GM19351 (cell line): ENCODE results near the gene KLK11.
"Not testable (repeated sequence)": the region's sequence is repeated elsewhere in the genome, so short reads cannot be mapped to it uniquely, and the experiment has no call there.

ENCODE experiments used
- ATAC-seq: cut with Tn5 transposase; IDR thresholded peaks from one replicate; pipeline ENCODE4 v1.9.1; 2021; ENCODE audit warnings: mild to moderate bottlenecking, moderate library complexity; ENCODE audit not compliant: unreplicated experiment

The KLK11 gene

GRCh38 chr19:51006406-51006805 is 20.0 kb downstream of the KLK11 start:
- ATAC-seq, result no peak

DNA sequence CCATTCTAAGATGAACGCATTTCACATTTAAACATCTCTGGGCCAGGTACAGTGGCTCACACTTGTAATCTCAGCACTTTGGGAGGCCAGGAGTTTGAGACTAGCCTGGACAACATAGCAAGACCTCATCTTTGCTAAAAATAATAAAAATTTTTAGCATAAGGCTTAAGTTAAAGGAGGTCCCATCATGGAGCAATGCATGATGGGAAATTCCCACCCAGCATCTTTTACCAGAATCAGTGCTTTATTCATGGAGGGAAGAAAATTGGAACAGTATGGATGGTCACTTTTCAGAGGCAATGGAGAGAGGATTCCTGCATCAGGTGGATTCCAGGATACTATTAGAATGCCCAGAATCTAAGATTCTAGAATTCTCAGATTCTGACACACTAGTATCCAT is 21.2 kb downstream of the KLK11 start:
- no peak for ATAC-seq

DNA sequence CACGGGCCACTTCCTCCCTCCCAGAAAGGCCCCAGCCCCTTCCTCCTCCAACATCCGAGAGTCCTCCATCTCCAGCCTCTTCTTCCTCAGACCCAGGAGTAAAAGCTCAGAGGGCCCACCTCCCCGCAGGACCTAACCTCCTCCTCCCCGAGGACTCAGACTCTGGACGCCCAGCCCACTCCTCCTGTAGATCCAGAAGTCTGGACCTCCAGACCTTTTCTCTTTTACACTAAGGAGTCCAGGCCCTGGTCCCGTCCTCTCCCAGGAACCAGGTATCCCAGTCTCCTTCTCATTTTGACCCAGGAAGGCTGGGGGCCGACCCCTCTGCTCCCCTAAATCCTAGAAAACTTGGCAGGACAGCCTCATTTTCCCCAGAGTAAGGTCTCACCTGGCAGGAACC is 23.1 kb downstream of the KLK11 start:
- ATAC-seq, result no peak

- ATAC-seq, result no peak
These were observed 23.7 kb downstream of the KLK11 start for GRCh38 chr19:51002542-51003311.

DNA sequence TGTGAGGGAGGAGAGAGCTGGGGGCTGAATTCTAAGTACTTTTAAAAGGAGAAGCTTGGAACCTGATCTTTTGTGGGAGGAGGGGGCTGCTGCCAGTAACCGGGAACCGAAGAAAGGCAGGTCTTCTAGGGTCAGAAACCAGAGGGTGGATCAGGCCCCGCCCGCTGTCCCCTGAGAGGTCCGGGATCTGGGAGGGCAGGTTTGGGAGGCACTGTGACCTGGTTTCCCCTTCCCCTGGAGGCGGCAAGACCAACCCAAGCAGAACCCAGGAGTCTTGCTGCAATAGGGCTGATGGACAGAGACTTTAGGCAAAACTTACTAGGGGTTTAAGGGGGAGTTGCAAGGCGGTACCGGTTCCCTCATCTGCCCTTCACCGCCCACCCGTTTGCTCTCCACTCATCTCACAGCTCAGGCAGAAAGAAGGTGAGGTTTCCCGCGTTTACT is 24.3 kb downstream of the KLK11 start:
- ATAC-seq, result no peak

GRCh38 chr19:51001515-51001914 is 24.9 kb downstream of the KLK11 start, which contains the start of gene KLK8:
TSS of gene KLK8 (minus strand) at chr19:51001604. CDS start at chr19:51001167, 437 bp downstream.
- no peak for ATAC-seq

DNA sequence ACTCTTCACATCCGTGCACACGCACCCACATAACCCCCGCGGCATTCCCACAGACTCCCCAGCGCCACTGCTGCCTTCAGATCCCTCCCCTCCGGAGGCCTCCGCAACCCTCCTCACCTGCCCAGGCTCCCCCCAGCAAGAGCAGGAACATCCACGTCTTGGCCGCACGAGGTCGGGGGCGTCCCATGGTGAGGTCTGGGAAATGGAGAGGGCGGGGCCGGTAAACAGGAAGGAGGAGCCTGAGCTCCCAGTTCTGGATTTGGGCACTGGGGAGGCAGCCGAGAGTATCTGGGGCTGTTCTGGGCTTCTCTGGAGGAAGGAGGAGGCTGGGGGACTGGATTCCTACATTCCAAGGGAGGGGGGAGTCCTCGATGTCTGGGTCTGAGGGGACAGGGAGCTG is 25.4 kb downstream of the KLK11 start:
- ATAC-seq, result no peak

GRCh38 chr19:51000426-51000825 is 26.0 kb downstream of the KLK11 start:
- no peak for ATAC-seq

- no peak for ATAC-seq
These were observed 27.7 kb downstream of the KLK11 start for GRCh38 chr19:50998686-50999085.

DNA sequence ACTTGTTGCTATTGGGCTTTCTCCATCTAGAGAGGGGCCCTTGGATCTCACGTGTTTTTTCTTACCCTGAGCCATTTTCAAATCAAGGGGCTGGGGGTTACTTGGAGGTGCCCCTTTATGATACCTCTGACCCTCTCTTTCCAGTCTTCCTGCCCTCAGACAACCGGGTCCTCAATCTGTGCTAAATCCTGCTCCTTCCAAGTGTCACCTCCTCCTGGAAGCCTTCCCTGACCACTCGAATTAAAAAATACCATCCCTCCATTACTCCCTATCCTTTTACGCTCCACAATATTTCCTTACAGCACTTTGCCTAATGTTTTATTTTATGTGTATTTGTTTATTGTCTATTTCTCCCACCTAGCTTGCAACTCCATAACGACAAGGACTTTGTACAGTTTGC is 28.4 kb downstream of the KLK11 start:
- no peak for ATAC-seq

GRCh38 chr19:50994129-50994528 is 32.3 kb downstream of the KLK11 start:
- ATAC-seq, result no peak

DNA sequence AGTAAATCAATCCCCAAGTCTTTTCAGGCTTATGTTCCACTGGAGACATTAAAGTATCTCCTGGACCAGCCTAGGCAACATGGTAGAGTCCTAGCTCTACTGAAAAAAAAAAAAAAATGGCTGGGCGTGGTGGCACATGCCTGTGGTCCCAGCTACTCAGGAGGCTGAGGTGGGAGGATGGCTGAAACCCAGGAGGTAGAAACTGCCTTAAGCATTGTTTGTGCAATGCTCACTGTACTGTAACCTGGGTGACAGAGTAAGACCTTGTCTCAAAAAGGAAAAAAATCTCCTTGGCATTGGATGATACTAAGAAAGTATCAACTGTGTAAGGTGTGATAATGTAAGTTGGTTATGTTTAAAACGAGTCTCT is 33.8 kb downstream of the KLK11 start:
- no peak for ATAC-seq

GRCh38 chr19:50984416-50984815 is 42.0 kb downstream of the KLK11 start:
- not testable (repeated sequence) for ATAC-seq

GRCh38 chr19:50983625-50984292 is 42.7 kb downstream of the KLK11 start, which contains the start of gene KLK7:
TSS of gene KLK7 (minus strand) at chr19:50983917. CDS start at chr19:50982399, 1,518 bp downstream.
- ATAC-seq, result no peak

DNA sequence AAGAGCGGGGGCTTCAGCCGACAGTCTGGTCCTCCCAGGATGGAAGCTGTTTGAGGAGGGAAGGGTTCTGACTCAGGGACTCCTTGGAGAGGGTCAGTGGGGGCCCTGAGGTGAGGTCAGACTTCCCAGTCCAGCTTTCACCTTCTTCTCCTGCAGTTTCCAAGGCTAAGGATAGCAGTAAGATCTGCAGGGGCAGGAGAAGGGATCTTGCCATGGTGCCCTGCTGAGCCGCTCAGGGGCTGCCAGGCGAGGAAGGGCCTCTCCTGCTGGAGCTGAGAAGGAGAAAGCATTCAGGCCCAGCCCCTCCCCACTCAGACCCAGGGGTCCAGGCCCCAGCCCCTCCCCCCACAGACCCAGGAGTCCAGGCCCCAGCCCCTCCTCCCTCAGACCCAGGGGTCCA is 44.2 kb downstream of the KLK11 start:
- no peak for ATAC-seq

DNA sequence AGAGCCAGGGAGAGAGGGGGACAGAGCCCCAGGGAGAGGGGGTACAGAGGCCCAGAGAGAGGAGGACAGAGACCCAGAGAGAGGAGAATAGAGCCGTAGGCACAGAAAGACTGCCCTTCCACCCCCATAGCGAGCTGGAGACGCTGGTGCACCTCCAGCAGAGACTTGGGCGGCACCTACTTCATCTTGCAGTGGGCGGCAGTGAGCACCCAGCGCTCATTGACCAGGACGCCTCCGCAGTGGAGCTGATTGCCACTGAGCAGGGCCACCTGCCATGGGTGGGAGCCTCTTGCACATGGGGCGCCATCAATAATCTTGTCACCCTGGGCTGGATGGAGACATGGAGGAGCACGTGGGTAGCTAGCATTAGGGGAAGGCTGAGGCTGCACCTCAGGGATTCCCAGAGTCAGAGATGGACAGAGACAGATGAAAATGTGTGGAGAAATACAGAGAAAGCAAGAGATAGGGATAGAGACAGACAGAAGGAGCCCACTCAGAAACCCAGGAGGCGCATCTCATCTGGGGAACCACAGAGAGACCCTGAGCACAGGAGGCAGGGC is 44.7 kb downstream of the KLK11 start:
- no peak for ATAC-seq

- no peak for ATAC-seq
These were observed 46.2 kb downstream of the KLK11 start for GRCh38 chr19:50980208-50980607.

- ATAC-seq, result no peak
These were observed 46.7 kb downstream of the KLK11 start for GRCh38 chr19:50979758-50980157.

DNA sequence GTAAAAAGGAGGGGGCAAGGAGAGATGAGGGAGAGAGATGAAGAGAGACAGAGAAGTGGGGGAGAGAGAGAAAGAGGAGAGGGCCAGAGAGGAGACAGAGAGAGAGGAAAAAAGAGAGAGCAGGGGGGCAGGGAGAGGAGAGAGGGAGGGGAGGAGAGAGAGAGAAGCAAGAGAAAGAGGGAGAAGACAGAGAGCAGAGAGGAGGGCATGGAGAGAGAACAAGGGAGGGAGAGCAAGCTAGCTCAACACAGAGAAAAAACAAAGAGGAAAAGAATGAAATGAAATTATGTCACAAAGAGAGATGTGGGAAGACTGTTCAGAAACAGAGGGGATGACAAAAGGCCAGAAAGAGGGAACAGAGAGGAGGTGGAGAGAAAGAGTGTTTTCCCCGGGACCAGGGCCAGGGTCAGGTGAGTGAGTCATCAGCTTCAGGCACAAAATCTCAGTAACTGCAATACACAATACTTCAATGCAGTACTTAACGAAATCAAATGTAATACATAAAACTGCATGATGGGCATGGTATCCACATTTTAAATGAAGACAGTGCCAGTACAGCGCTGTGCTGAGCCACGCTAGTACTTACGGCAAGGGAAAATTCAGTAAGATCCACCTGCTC is 47.5 kb downstream of the KLK11 start:
- no peak for ATAC-seq

DNA sequence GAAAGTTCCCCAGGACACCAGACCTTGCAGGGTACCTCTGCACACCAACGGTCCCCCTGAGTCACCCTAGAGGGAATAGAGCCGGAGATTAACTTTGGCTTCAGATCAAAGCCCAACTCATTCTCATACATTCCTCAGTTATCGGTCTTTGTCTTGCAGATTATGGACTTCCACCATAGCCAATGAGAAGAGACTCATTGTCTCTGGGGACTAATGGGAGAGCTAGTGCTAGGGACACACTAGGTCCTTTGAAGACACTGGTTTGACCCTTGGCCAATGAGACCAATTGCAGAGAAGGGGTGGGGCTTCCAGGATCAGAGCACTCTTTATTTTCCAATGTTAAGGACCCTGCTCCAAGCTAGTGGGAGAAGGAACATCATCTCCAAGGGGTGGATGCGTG is 48.8 kb downstream of the KLK11 start:
- ATAC-seq, result no peak

DNA sequence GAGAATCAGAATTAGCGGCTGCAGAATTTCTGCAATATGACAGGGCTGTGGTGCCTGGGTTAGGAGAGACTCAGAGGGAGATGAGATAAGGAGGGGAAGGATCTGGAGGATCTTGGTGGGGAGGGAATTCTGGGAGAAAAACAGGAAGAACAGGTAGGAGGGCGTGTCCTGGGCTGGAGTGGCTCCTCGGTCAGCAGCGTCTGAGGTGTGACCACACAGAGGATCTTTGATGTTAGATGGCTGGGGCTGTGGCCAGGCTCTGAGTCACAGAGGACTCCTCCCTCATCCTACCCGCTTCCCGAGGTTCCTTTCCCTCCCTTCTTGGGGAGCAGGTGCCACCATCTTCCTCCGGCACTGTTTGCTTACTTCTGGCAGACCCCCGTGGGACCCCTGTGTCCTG is 50.6 kb downstream of the KLK11 start:
- no peak for ATAC-seq
